Neural cell (in vitro differentiated cells): Measurements from ENCODE around the gene GSG1.

Experiments
- EP300 ChIP-seq: fragments of 450-650 bp; conservative IDR thresholded peaks from 2 replicates; pipeline ENCODE4 v1.6.1; 2014; ENCODE audit warnings: antibody characterized with exemption, mild to moderate bottlenecking, moderate library complexity; ENCODE audit not compliant: poor library complexity, severe bottlenecking
- EZH2 ChIP-seq: fragments of 200-600, 300-800 bp; shearing (Covaris generic), sonication (generic); IDR thresholded peaks from 2 replicates; pipeline ENCODE4 v1.6.1; 2014; ENCODE audit warnings: antibody characterized with exemption, low read length, borderline replicate concordance, mild to moderate bottlenecking; ENCODE audit not compliant: insufficient read depth, poor library complexity, severe bottlenecking
- MXI1 ChIP-seq: fragments of 450-650 bp; conservative IDR thresholded peaks from 2 replicates; pipeline ENCODE4 v1.6.1; 2014; ENCODE audit warnings: antibody characterized with exemption, mild to moderate bottlenecking; ENCODE audit not compliant: poor library complexity, severe bottlenecking
- POLR2AphosphoS5 ChIP-seq: IDR thresholded peaks from 2 replicates; pipeline ENCODE4 v1.6.1; 2012
- SMC3 ChIP-seq: fragments of 450-650 bp; conservative IDR thresholded peaks from 2 replicates; pipeline ENCODE4 v1.6.1; 2014; ENCODE audit warnings: antibody characterized with exemption, mild to moderate bottlenecking, moderate library complexity; ENCODE audit not compliant: poor library complexity
- TF ChIP-seq, protein P1 (sequence below): fragments of 450-650 bp; IDR thresholded peaks from 2 replicates; pipeline ENCODE4 v1.5.1; 2014; ENCODE audit warnings: antibody characterized with exemption, mild to moderate bottlenecking, moderate library complexity; ENCODE audit not compliant: poor library complexity, severe bottlenecking

DNA sequence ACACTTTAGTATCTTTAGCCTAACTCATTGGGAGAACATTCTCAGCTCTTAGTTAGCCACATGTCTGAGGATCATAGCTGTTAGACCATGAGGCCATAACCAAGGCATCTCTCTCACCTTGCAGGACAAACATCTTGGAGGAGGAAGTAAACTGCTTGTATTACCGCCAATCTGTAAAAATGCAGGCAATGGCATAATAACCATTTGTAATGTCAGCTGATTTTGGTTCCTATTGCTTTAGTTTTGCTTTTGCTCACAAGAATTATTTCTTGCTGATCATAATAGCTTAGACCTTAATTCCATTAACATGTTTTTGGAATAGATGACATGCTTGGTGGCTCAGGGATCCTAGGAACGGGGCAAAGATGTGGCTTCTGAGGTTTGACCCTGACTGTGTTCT is 16.4 kb upstream of the GSG1 start:
- TF ChIP-seq, protein P1, sequence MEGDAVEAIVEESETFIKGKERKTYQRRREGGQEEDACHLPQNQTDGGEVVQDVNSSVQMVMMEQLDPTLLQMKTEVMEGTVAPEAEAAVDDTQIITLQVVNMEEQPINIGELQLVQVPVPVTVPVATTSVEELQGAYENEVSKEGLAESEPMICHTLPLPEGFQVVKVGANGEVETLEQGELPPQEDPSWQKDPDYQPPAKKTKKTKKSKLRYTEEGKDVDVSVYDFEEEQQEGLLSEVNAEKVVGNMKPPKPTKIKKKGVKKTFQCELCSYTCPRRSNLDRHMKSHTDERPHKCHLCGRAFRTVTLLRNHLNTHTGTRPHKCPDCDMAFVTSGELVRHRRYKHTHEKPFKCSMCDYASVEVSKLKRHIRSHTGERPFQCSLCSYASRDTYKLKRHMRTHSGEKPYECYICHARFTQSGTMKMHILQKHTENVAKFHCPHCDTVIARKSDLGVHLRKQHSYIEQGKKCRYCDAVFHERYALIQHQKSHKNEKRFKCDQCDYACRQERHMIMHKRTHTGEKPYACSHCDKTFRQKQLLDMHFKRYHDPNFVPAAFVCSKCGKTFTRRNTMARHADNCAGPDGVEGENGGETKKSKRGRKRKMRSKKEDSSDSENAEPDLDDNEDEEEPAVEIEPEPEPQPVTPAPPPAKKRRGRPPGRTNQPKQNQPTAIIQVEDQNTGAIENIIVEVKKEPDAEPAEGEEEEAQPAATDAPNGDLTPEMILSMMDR = no peak
- TF ChIP-seq EP300 = no peak
- TF ChIP-seq POLR2AphosphoS5 = no peak
- TF ChIP-seq EZH2 = no peak
- TF ChIP-seq MXI1 = no peak
- no peak for TF ChIP-seq SMC3
